Measurements from ENCODE around the gene UVRAG. TPM values are rescaled to one million over a fixed set of nuclear protein-coding genes. Genes with fewer than 3 reads are reported as not detected.

UVRAG gene
- total RNA-seq, 6 donors from 2014 or later = 23.3 to 72.3 (median 28.5) TPM

- Histone ChIP-seq H3K4me1 (peaks cover 4 to 11% (median 7%) of the 10 kb centered on the region in 4 donors), H3K9me3 (no peaks in the 10 kb centered on the region), H3K36me3 (peaks cover 0 to 6% (median 0%) of the 10 kb centered on the region in 4 donors), H3K27ac (no peak overlapping the region), H3K27me3 (no peaks in the 10 kb centered on the region), H3K4me3 (no peak overlapping the region)
- no peak for DNase-seq
- no peak for ATAC-seq (ENCODE audit: low FRiP score in 2 of 2)
- TF ChIP-seq EP300 (IDR thresholded peaks at IDR 0.05) = no peak
- no peak for TF ChIP-seq POLR2AphosphoS5 (IDR thresholded peaks at IDR 0.05)
- TF ChIP-seq POLR2A (IDR thresholded peaks at IDR 0.05) = no peak
- TF ChIP-seq CTCF (IDR thresholded peaks at IDR 0.05) = no peak
- WGBS, 2 donors = 81 to 87% methylated on average over 5 of the region's 5 CpGs
Measured at GRCh38 chr11:76135491-76135890, 320.5 kb downstream of the UVRAG start.

- ATAC-seq (ENCODE audit: low FRiP score in 2 of 2) (peak in 1 of 2 donors; percentile 39), DNase-seq (no peak)
- Histone ChIP-seq H3K27me3 (no peaks in the 10 kb centered on the region), H3K4me1 (peaks cover 0 to 8% (median 0%) of the 10 kb centered on the region in 4 donors), H3K36me3 (peaks cover 6 to 34% (median 14%) of the 10 kb centered on the region in 4 donors), H3K27ac (no peak overlapping the region), H3K9me3 (no peaks in the 10 kb centered on the region), H3K4me3 (no peak overlapping the region)
- WGBS, 2 donors = 75 to 95% methylated on average over 2 of the region's 2 CpGs
- TF ChIP-seq EP300 (IDR thresholded peaks at IDR 0.05) (no peak), POLR2A (IDR thresholded peaks at IDR 0.05) (no peak), POLR2AphosphoS5 (IDR thresholded peaks at IDR 0.05) (no peak), CTCF (IDR thresholded peaks at IDR 0.05) (no peak)
Measured at GRCh38 chr11:76139314-76139713, 324.3 kb downstream of the UVRAG start.

- TF ChIP-seq CTCF (IDR thresholded peaks at IDR 0.05) (no peak), EP300 (IDR thresholded peaks at IDR 0.05) (no peak), POLR2A (IDR thresholded peaks at IDR 0.05) (no peak), POLR2AphosphoS5 (IDR thresholded peaks at IDR 0.05) (no peak)
- DNase-seq = peak in 1 of 2 donors; percentile 45
- 82 to 84% methylated on average over 22 of the region's 22 CpGs for WGBS, 2 donors
Measured at GRCh38 chr11:76140912-76141574, 326.0 kb downstream of the UVRAG start.

GRCh38 chr11:76141901-76142588 is 327.0 kb downstream of the UVRAG start:
- H3K36me3 ChIP-seq = peaks cover 6 to 33% (median 14%) of the 10 kb centered on the region in 4 donors
- H3K27ac ChIP-seq = no peak overlapping the region
- TF ChIP-seq POLR2AphosphoS5 (IDR thresholded peaks at IDR 0.05) (no peak), POLR2A (IDR thresholded peaks at IDR 0.05) (no peak), EP300 (IDR thresholded peaks at IDR 0.05) (no peak), CTCF (IDR thresholded peaks at IDR 0.05) (no peak)
- no peaks in the 10 kb centered on the region for H3K9me3 ChIP-seq
- H3K4me1 ChIP-seq = peaks cover 0 to 8% (median 0%) of the 10 kb centered on the region in 4 donors
- no peaks in the 10 kb centered on the region for H3K27me3 ChIP-seq
- H3K4me3 ChIP-seq = no peak overlapping the region
- 93 to 95% methylated on average over 12 of the region's 12 CpGs for WGBS, 2 donors
- DNase-seq = no peak
- ATAC-seq (ENCODE audit: low FRiP score in 2 of 2) = no peak

More at GRCh38 chr11:76140912-76141574, 326.0 kb downstream of the UVRAG start:
- no peak for ATAC-seq (ENCODE audit: low FRiP score in 2 of 2)
- H3K36me3 ChIP-seq = peaks cover 6 to 34% (median 14%) of the 10 kb centered on the region in 4 donors
- H3K4me3 ChIP-seq = no peak overlapping the region
- H3K9me3 ChIP-seq = no peaks in the 10 kb centered on the region
- H3K27me3 ChIP-seq = no peaks in the 10 kb centered on the region
- no peak overlapping the region for H3K27ac ChIP-seq
- H3K4me1 ChIP-seq = peaks cover 0 to 8% (median 0%) of the 10 kb centered on the region in 4 donors

Data from upper lobe of left lung (tissue), 6 donors.